Trophoblast cell (in vitro differentiated cells and primary cell): ENCODE results near the gene ZNF714.

ENCODE experiments used
- DNase-seq, 2 donors: peaks; one replicate each; pipeline ENCODE4 v3.0.0-alpha.2; 2016
- H2AFZ ChIP-seq: 2 replicates; pipeline ENCODE4 v1.6.1; 2013; ENCODE audit warnings: low read length, moderate library complexity, mild to moderate bottlenecking; ENCODE audit not compliant: insufficient read depth, poor library complexity
- H2AK5ac ChIP-seq: 2 replicates; pipeline ENCODE4 v1.6.1; 2013; ENCODE audit warnings: mild to moderate bottlenecking, low read length
- H2BK120ac ChIP-seq: 2 replicates; pipeline ENCODE4 v1.6.1; 2013; ENCODE audit warnings: low read length, mild to moderate bottlenecking, moderate library complexity; ENCODE audit not compliant: insufficient read depth, poor library complexity
- H2BK12ac ChIP-seq: 2 replicates; pipeline ENCODE4 v1.6.1; 2013; ENCODE audit warnings: mild to moderate bottlenecking, low read length, moderate library complexity
- H2BK5ac ChIP-seq: 2 replicates; pipeline ENCODE4 v1.6.1; 2013; ENCODE audit warnings: low read length, low read depth, moderate library complexity, mild to moderate bottlenecking; ENCODE audit not compliant: poor library complexity
- H3K14ac ChIP-seq: 2 replicates; pipeline ENCODE4 v1.6.1; 2013; ENCODE audit warnings: mild to moderate bottlenecking, low read length
- H3K18ac ChIP-seq: 2 replicates; pipeline ENCODE4 v1.6.1; 2013; ENCODE audit warnings: mild to moderate bottlenecking, low read length
- H3K23ac ChIP-seq: 2 replicates; pipeline ENCODE4 v1.6.1; 2013; ENCODE audit warnings: low read length
- H3K27ac ChIP-seq: 2 replicates; pipeline ENCODE4 v1.5.1; 2013; ENCODE audit warnings: low read depth, mild to moderate bottlenecking, inconsistent platforms, low read length, moderate library complexity
- H3K27me3 ChIP-seq: 2 replicates; pipeline ENCODE4 v1.6.1; 2013; ENCODE audit warnings: inconsistent platforms, mild to moderate bottlenecking, low read length, moderate library complexity; ENCODE audit not compliant: insufficient read depth
- H3K36me3 ChIP-seq, 2 experiments: 1 replicate in 1 of 2; 2 replicates in 1 of 2; pipeline ENCODE4 v1.6.1; 2013; ENCODE audit warnings: low read length in 2 of 2, mild to moderate bottlenecking in 2 of 2, moderate library complexity in 1 of 2; ENCODE audit not compliant: insufficient read depth in 2 of 2, control insufficient read depth in 1 of 2
- H3K4ac ChIP-seq: 2 replicates; pipeline ENCODE4 v1.6.1; 2013; ENCODE audit warnings: low read depth, mild to moderate bottlenecking, low read length, moderate library complexity
- H3K4me1 ChIP-seq, 2 experiments: 1 replicate in 1 of 2; 2 replicates in 1 of 2; pipeline ENCODE4 v1.6.1; 2013; ENCODE audit warnings: low read length in 2 of 2, mild to moderate bottlenecking in 2 of 2, moderate library complexity in 1 of 2; ENCODE audit not compliant: insufficient read depth in 2 of 2, control insufficient read depth in 1 of 2
- H3K4me2 ChIP-seq: 2 replicates; pipeline ENCODE4 v1.6.1; 2013; ENCODE audit warnings: inconsistent platforms, mild to moderate bottlenecking, low read length, moderate library complexity
- H3K4me3 ChIP-seq: 2 replicates; pipeline ENCODE4 v1.5.1; 2013; ENCODE audit warnings: mild to moderate bottlenecking, low read depth, low read length, inconsistent platforms
- H3K79me1 ChIP-seq: one replicate; pipeline ENCODE4 v1.6.1; 2013; ENCODE audit warnings: low read length
- H3K79me2 ChIP-seq: 2 replicates; pipeline ENCODE4 v1.6.1; 2013; ENCODE audit warnings: low read length, mild to moderate bottlenecking; ENCODE audit not compliant: control insufficient read depth, insufficient read depth, poor library complexity
- H3K9ac ChIP-seq: 2 replicates; pipeline ENCODE4 v1.6.1; 2013; ENCODE audit warnings: mild to moderate bottlenecking, low read length
- H3K9me3 ChIP-seq: 2 replicates; pipeline ENCODE4 v1.6.1; 2013; ENCODE audit warnings: low read depth, mild to moderate bottlenecking, control low read depth, inconsistent platforms, low read length; ENCODE audit not compliant: insufficient read depth
- H4K12ac ChIP-seq: 2 replicates; pipeline ENCODE4 v1.6.1; 2013; ENCODE audit warnings: low read depth, mild to moderate bottlenecking, low read length, moderate library complexity
- H4K8ac ChIP-seq: 2 replicates; pipeline ENCODE4 v1.6.1; 2013; ENCODE audit warnings: low read depth, mild to moderate bottlenecking, low read length, moderate library complexity
- H4K91ac ChIP-seq: one replicate; pipeline ENCODE4 v1.6.1; 2013; ENCODE audit warnings: low read depth, mild to moderate bottlenecking, low read length, moderate library complexity
- WGBS: extraction: QIAGEN DNeasy Blood & Tissue Kit; methylation state at CpG from one replicate; pipeline ENCODE4 v1.1.7; 2013; ENCODE audit warnings: missing lambda C conversion rate; ENCODE audit not compliant: insufficient read length, insufficient coverage; ENCODE audit errors: extremely low coverage; 5-methylcytosine and 5-hydroxymethylcytosine counted together

The ZNF714 gene

DNA sequence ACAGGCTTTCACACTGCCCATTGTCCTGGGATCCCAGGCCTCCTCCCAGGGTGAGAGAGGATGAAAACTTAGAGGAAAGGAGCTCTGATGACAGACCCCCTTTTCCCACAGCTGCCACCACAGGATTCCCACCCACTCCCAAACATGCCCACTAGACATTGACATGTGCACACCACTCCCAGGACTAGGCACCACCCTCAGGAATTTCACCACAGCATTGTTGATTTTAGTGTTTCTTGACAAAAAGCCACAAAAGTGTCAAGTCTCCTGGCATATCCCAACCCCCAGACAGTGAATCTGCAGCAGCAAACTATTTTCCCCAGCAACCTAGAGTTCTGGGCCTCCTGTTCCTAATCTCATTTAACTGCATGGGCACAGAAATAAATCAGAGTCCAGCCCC, 10.1 kb downstream of the ZNF714 start:
- no peak for DNase-seq
- Histone ChIP-seq H3K79me1 (peaks cover 4% of the 10 kb centered on the region), H2BK12ac (peak overlapping the region; percentile 80), H3K4ac (no peak overlapping the region), H3K4me2 (no peak overlapping the region), H3K27me3 (no peaks in the 10 kb centered on the region), H4K12ac (no peak overlapping the region), H3K9me3 (no peaks in the 10 kb centered on the region), H3K18ac (no peak overlapping the region), H3K23ac (no peak overlapping the region), H2AK5ac (no peak overlapping the region), H4K91ac (peak overlapping the region; percentile 65), H3K79me2 (peaks cover 6% of the 10 kb centered on the region), H2AFZ (no peak overlapping the region), H3K4me3 (no peak overlapping the region), H2BK120ac (no peak overlapping the region), H4K8ac (no peak overlapping the region), H3K9ac (no peak overlapping the region), H3K27ac (peak overlapping the region; percentile 90), H3K36me3 (peaks cover 9 to 21% of the 10 kb centered on the region in 2 experiments), H3K4me1 (peaks cover 11 to 14% of the 10 kb centered on the region in 2 experiments), H2BK5ac (peak overlapping the region; percentile 63), H3K14ac (no peak overlapping the region)

DNA sequence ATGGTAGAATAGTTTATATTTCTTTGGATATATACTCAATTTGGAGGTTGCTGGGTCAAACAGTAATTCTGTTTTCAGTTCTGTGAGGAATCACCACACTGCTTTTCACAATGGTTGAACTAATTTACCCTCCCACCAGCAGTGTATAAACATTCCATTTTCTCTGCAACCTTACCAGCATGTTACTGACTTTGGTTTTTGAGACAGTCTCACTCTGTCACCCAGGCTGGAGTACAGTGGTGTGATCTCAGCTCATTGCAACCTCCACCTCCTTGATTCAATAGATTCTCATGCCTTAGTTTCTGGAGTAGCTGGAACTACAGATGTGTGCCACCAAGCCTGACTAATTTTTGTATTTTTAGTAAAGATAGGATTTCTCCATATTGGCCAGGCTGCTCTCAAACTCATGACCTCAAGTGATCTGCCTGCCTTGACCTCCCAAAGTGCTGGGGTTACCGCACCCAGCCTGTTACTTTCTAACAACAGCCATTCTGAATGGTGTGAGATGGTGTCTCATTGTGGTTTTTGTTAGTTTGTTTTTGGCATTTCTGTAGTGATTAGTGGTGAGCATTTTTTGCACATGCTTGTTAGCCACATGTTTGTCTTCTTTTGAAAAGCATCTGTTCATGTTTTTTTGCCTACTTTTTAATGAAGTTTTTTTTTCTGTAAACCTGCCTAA, 12.5 kb downstream of the ZNF714 start:
- H3K9ac ChIP-seq: no peak overlapping the region
- WGBS: no CpG with 5 or more reads among the region's 1 CpG

DNA sequence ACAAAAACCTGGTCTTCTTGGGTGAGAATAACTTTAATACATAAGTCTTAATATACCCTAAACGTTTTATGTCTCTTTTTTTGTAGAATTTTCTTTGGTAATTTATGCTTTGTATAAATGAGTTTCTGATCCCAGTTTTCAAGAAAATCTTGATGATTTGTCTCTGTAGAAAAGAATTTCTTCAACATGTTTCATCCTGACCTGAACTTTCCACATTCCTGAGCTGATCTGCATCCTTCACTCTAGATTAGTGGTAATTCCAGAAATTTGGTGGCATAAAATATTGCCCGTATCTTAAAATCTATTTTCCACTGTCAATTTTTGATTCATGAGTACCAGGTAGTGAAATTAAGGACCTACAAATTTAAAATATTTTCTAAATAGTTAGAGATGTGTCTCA, 16.3 kb downstream of the ZNF714 start:
- Histone ChIP-seq H3K79me2 (peaks cover 6% of the 10 kb centered on the region), H2BK5ac (no peak overlapping the region), H3K36me3 (peaks cover 17 to 20% of the 10 kb centered on the region in 2 experiments), H3K27me3 (no peaks in the 10 kb centered on the region), H3K27ac (peak overlapping the region; percentile 58), H2BK120ac (no peak overlapping the region), H4K12ac (no peak overlapping the region), H3K18ac (no peak overlapping the region), H3K4me3 (no peak overlapping the region), H2AFZ (no peak overlapping the region), H3K4me2 (no peak overlapping the region), H3K14ac (no peak overlapping the region), H2AK5ac (no peak overlapping the region), H3K4ac (no peak overlapping the region), H3K4me1 (peaks cover 3 to 11% of the 10 kb centered on the region in 2 experiments), H3K79me1 (peaks cover 2% of the 10 kb centered on the region), H4K91ac (no peak overlapping the region), H4K8ac (no peak overlapping the region), H2BK12ac (no peak overlapping the region), H3K9ac (no peak overlapping the region), H3K23ac (no peak overlapping the region), H3K9me3 (no peaks in the 10 kb centered on the region)
- WGBS: no CpG with 5 or more reads among the region's 2 CpGs
- peak in 1 of 2 donors; percentile 67 for DNase-seq

More for the DNA sequence above, 12.5 kb downstream of the ZNF714 start:
- no peak overlapping the region for H2BK5ac ChIP-seq
- peaks cover 11 to 14% of the 10 kb centered on the region in 2 experiments for H3K4me1 ChIP-seq
- H3K14ac ChIP-seq: no peak overlapping the region
- DNase-seq: no peak
- H3K36me3 ChIP-seq: peaks cover 12 to 22% of the 10 kb centered on the region in 2 experiments
- no peak overlapping the region for H2AK5ac ChIP-seq
- H3K4ac ChIP-seq: peak overlapping the region; percentile 91
- no peaks in the 10 kb centered on the region for H3K27me3 ChIP-seq
- no peak overlapping the region for H2BK120ac ChIP-seq
- H3K23ac ChIP-seq: no peak overlapping the region
- no peak overlapping the region for H3K18ac ChIP-seq
- no peak overlapping the region for H4K8ac ChIP-seq
- peak overlapping the region; percentile 57 for H4K91ac ChIP-seq
- peak overlapping the region; percentile 22 for H3K27ac ChIP-seq
- no peak overlapping the region for H2BK12ac ChIP-seq
- no peak overlapping the region for H3K4me3 ChIP-seq
- H3K79me1 ChIP-seq: peaks cover 4% of the 10 kb centered on the region
- peaks cover 6% of the 10 kb centered on the region for H3K79me2 ChIP-seq
- no peak overlapping the region for H3K4me2 ChIP-seq
- H2AFZ ChIP-seq: no peak overlapping the region
- H3K9me3 ChIP-seq: no peaks in the 10 kb centered on the region
- no peak overlapping the region for H4K12ac ChIP-seq

DNA sequence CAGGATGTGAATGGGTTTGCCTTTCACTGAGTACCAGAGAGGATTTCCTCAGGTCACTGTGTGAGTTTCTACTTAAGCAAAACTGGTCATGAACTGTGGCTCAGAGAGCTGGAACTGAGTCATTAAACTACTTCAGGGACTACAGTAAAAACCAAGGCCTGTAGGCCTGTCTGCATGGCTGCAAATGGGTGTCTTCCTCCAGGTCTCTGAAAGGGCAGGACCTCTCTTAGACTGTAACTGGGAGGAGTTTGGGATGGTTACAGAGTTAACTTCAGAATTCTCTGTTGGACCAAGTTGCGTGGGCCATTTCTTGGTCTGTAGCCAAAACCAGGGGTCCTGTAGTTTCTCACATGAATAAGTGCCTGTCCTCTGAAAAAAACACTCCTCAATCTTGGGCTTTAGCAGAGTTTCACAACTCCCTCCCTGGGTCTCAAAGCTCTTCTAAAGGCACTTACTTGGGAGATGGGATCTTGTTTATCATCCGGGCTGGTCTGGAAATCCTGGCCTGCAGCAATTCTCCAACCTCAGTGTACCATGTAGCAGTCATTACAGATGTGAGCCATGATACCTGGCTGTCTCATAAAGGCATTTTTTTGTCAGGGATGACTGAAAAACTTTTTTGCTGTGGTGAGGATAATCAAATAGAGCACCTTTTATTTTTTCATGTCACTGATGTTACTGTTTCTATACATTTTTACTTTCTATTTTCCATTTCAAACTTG, 19.7 kb downstream of the ZNF714 start:
- Histone ChIP-seq H4K91ac (peak overlapping the region; percentile 37), H3K79me2 (peaks cover 2% of the 10 kb centered on the region), H3K27me3 (no peaks in the 10 kb centered on the region), H4K8ac (peak overlapping the region; percentile 60), H3K9me3 (no peaks in the 10 kb centered on the region), H3K27ac (peak overlapping the region; percentile 97), H3K9ac (no peak overlapping the region), H3K14ac (no peak overlapping the region), H3K4me3 (no peak overlapping the region), H3K18ac (no peak overlapping the region), H3K4ac (no peak overlapping the region), H3K4me1 (peaks cover 3 to 7% of the 10 kb centered on the region in 2 experiments), H3K36me3 (peaks cover 19 to 33% of the 10 kb centered on the region in 2 experiments), H2BK5ac (peak overlapping the region; percentile 73), H4K12ac (no peak overlapping the region), H2BK120ac (peak overlapping the region; percentile 80), H3K4me2 (no peak overlapping the region), H3K23ac (no peak overlapping the region), H2AFZ (no peak overlapping the region), H2BK12ac (no peak overlapping the region), H2AK5ac (no peak overlapping the region), H3K79me1 (peaks cover 2% of the 10 kb centered on the region)
- WGBS: no CpG with 5 or more reads among the region's 2 CpGs
- peak; percentile 61 to 63 for DNase-seq
